Measurements from ENCODE around the gene SIRPB1.
"Not testable (repeated sequence)": the region's sequence is repeated elsewhere in the genome, so short reads cannot be mapped to it uniquely, and the experiment has no call there.

SIRPB1 gene

GRCh38 chr20:1636621-1637020 is 16.8 kb upstream of the SIRPB1 start:
- DNase-seq (ENCODE audit: low spot score): no peak

GRCh38 chr20:1635291-1635979 is 15.6 kb upstream of the SIRPB1 start:
- no peak for DNase-seq (ENCODE audit: low spot score)

GRCh38 chr20:1633535-1633934 is 13.7 kb upstream of the SIRPB1 start:
- no peak for DNase-seq (ENCODE audit: low spot score)

- DNase-seq (ENCODE audit: low spot score): no peak
These were observed 12.4 kb upstream of the SIRPB1 start for GRCh38 chr20:1632178-1632577.

GRCh38 chr20:1631309-1632151 is 11.7 kb upstream of the SIRPB1 start:
- DNase-seq (ENCODE audit: low spot score): no peak

- no peak for DNase-seq (ENCODE audit: low spot score)
These were observed 10.4 kb upstream of the SIRPB1 start for GRCh38 chr20:1630186-1630585.

- no peak for DNase-seq (ENCODE audit: low spot score)
These were observed 9.5 kb upstream of the SIRPB1 start for GRCh38 chr20:1629321-1629720.

GRCh38 chr20:1628621-1629020 is 8.8 kb upstream of the SIRPB1 start:
- DNase-seq (ENCODE audit: low spot score): no peak

- DNase-seq (ENCODE audit: low spot score): no peak
These were observed 7.4 kb upstream of the SIRPB1 start for GRCh38 chr20:1627200-1627550.

- DNase-seq (ENCODE audit: low spot score): no peak
These were observed 6.9 kb upstream of the SIRPB1 start for GRCh38 chr20:1626528-1627199.

GRCh38 chr20:1625083-1625690 is 5.4 kb upstream of the SIRPB1 start:
- DNase-seq (ENCODE audit: low spot score): no peak

- no peak for DNase-seq (ENCODE audit: low spot score)
These were observed 3.8 kb upstream of the SIRPB1 start for GRCh38 chr20:1623501-1624205.

GRCh38 chr20:1622450-1622849 is 2.6 kb upstream of the SIRPB1 start:
- no peak for DNase-seq (ENCODE audit: low spot score)

GRCh38 chr20:1621316-1621715 is 1.5 kb upstream of the SIRPB1 start:
- DNase-seq (ENCODE audit: low spot score): no peak

GRCh38 chr20:1618954-1619540 is 762 bp downstream of the SIRPB1 start:
- DNase-seq (ENCODE audit: low spot score): no peak

- no peak for DNase-seq (ENCODE audit: low spot score)
These were observed 1.3 kb downstream of the SIRPB1 start for GRCh38 chr20:1618479-1618878.

GRCh38 chr20:1616858-1617434 is 2.9 kb downstream of the SIRPB1 start:
- peak; percentile 73 for DNase-seq (ENCODE audit: low spot score)

GRCh38 chr20:1610404-1610803 is 9.4 kb downstream of the SIRPB1 start:
- DNase-seq (ENCODE audit: low spot score): not testable (repeated sequence)

- not testable (repeated sequence) for DNase-seq (ENCODE audit: low spot score)
These were observed 11.0 kb downstream of the SIRPB1 start for GRCh38 chr20:1608678-1609347.

- DNase-seq (ENCODE audit: low spot score): no peak
These were observed 19.1 kb downstream of the SIRPB1 start for GRCh38 chr20:1600736-1601135.

GRCh38 chr20:1595333-1595732 is 24.5 kb downstream of the SIRPB1 start:
- no peak for DNase-seq (ENCODE audit: low spot score)
